Skin of body (tissue), 2 donors: ENCODE results near the gene RUSF1. TPM values are rescaled to one million over a fixed set of nuclear protein-coding genes. Genes with fewer than 3 reads are reported as not detected.
"Not testable (repeated sequence)": the region's sequence is repeated elsewhere in the genome, so short reads cannot be mapped to it uniquely, and the experiment has no call there.

ENCODE experiments used
- DNase-seq: peaks from one replicate; lab custom pipeline; 2025; lab: John Stamatoyannopoulos, UW
- total RNA-seq: library from RNA; depleted of rRNA; stranded (reverse); fragments of >200 nt; gene quantifications from one replicate; pipeline ENCODE4 v1.2.3, GENCODE V29; 2014

RUSF1 gene
- total RNA-seq, result 33.2 TPM

GRCh38 chr16:31507929-31508705 lies at the start of gene RUSF1:
Gene RUSF1, minus strand, starts transcription at chr16:31508391. Its CDS starts 18 bp downstream, at chr16:31508373.
- peak; percentile 82 for DNase-seq

- no peak for DNase-seq
Observed at GRCh38 chr16:31542763-31543162, 34.6 kb upstream of the RUSF1 start.

GRCh38 chr16:31539762-31540161 lies 31.6 kb upstream of the RUSF1 start:
- not testable (repeated sequence) for DNase-seq

- not testable (repeated sequence) for DNase-seq
Observed at GRCh38 chr16:31538243-31538598, 30.0 kb upstream of the RUSF1 start.

DNA sequence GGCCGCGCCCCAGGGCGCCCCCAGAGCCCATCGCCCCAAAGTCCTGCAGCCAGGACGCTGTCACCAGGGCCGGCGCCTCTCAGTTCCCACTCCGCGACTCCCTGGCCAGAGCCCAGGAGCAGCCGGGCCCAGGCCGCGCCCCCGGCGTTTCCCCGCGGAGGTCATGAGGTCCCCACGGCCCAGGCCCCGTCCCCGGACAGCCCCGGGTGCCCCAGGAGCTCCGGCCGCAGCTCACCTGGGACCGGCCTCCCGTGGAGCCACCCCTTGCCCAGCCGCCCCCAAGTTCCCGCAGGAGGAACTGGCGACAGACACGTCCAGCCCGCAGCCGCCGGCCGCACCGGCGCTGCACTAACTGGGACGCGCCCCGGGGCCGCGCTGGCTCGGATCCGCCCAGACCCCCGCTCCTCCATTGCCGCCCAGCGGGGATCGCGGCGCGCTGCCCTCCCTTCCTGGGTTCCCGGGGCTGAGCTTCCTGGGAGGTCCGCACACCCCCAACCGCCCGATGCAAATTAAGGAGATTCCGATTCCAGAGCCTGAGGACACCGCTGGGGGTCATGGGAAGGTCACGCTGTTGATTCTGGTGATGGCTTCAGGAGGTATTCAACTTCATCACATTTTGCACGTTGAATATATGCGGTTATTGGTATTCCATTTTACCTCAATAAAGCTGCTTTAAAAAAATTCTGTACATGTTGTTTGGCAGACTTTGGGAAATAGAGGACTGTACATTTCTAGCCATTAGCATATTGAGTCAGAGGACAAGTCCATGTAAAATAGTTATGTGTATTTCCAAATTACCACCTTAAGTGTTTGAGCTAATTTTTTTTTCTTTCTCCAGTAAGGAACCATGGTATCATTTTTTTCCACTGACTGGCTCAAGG lies 29.4 kb upstream of the RUSF1 start:
- DNase-seq, result no peak

DNA sequence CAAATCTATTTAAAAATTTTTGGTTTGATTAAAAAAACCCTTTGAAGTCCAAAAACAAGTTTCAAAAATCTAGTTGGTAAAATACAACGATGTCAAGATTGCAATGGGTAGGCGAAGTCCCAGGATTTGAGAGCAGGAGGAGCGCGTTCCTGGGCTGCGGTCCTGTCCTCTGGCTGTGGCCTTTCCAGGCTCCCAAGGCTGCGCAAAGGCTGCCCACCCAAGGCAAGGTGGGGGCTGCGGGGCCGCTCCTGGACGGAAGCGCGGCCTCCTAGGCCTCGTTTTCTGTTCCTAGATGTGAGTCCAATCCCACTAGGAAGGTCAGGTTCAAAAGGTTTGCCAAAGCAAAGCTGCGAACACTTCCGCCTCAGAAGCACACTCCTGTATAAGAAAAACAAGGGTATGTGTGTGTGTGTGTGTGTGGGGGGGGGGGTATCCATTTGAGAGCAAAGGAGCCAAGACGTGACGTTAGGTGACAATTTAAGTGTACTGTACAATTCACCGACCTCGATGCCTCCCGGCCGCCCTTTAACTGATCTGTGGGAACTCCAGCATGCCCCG lies 28.7 kb upstream of the RUSF1 start:
- DNase-seq, result no peak

DNA sequence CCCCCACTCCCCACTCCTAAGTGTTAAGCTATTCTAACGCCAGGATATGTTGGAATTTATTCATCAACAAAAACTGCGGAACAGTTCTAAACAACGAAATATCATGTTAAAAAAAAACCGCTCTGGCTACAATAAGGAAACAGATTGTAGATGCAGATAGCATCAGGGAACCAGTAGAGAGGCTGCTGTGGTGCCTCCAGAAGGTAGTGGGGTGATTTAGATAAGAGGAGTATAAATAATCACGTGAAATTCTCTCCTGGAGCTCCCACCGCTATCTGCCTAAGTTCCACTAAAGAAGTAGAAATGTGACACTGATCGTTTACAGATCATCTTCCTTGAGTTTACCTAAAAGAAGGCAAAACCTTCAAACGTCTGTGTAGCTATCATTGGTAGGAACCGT lies 27.5 kb upstream of the RUSF1 start:
- no peak for DNase-seq

DNA sequence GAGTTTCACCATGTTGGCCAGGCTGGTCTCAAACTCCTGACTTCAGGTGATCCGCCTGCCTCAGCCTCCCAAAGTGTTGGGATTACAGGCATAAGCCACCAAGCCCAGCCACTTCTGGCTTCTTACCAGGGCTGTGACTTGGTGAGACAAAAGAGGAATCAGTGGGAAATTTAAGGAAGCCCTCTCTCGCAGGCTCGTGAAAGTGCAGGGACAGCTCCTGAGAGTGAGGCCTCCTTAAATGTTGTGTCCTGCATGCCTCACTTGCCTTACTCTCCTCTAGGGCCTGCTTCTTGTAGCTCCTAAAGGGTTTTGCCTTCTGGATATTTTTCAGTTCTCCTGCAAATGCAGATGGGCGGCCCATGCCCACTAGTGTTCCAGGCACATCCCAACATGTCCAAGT lies 24.7 kb upstream of the RUSF1 start:
- DNase-seq, result no peak

DNA sequence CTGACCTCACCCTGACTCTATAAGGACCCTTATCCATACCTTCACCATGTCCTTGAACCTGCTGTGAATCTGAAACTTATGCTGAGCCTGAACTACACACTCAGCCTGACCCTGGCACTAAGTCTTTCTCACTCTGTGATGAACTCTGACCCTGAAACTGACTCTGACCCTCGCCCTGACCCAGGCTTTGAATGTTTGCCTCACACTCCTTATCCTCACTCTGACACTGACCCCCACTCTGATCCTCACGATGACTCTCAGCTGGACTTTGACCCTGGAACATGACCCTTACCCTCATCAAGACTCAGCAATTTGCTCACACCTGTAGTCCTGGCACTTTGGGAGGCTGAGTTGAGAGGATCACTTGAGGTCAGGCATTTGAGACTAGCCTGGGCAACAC lies 23.9 kb upstream of the RUSF1 start:
- no peak for DNase-seq

DNA sequence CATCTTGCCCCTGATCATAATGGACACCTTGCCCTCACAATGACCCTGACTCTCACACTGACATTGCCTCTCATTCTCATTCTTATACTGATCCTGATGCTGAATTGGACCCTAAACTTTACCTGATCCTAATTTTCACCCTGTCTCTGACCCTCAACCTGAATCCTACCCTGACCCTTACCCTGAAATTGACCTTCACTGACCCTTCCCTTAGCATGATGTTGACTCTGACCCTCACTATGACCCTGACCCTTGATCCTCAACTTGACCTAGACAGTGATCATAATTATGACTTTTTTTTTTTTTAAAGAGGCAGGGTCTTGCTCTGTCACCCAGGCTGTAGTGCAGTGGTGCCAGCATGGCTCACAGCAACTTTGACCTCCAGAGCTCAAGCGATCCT lies 22.9 kb upstream of the RUSF1 start:
- no peak for DNase-seq

- no peak for DNase-seq
Observed at GRCh38 chr16:31530405-31530804, 22.2 kb upstream of the RUSF1 start.

DNA sequence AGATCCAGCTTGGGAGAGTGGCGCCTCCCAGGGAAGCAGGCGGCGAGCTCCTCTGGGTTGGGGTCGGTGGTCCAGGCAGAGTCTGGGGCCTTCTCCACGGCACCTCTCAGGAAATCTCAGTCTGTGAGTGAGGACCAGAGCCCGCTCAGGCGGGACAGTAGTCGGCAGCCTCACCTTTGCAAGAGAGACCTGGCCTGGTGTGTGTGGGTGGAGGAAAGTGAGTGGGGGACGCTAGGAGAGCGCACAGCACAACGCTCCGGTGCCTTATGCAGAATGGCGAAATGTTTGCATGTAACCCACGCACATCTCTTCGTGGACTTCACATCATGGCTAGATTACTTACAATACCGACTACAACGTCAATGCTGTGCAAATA lies 21.7 kb upstream of the RUSF1 start:
- no peak for DNase-seq

DNA sequence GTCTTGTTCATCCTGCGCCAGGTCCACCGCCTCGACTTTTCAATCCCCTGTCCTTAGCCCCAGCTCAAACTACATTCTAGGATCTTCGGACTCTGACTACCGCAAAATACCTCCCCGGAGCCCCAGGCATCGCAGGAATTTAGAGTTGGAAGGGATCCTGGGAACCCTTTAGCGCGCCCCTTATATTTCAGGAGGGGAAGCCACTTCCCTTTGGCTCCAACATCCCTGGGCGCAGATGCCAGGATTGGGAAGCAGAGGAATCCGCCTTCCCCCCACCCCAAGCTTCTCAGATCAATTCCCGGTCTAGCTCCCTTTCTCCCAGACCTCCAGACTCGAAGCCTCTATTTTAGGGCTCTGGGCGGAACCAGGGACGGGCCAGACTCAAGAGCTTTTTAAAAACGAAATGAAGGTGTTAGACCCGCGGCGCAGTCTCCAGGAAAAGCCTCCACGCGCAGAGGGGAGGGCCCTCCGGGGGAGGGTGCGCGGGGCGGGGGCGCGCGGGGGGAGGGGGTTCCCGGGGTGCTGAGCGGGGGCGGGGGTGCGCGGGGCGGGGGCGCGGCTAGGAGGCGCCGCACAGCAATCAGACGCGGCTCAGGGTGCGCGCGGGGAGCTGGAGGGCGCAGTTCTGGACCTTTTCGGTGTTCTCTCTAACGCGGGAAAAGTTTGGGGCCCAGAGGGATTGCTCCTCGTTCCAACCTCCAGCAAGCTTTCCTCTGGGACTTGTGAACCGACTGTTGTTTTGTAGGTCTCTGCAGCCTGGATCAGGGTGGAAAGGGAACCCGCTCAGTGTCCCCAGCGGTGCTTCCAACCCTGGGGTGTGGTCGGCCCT lies 21.1 kb upstream of the RUSF1 start:
- no peak for DNase-seq

GRCh38 chr16:31528523-31529107 lies 20.4 kb upstream of the RUSF1 start:
- no peak for DNase-seq

DNA sequence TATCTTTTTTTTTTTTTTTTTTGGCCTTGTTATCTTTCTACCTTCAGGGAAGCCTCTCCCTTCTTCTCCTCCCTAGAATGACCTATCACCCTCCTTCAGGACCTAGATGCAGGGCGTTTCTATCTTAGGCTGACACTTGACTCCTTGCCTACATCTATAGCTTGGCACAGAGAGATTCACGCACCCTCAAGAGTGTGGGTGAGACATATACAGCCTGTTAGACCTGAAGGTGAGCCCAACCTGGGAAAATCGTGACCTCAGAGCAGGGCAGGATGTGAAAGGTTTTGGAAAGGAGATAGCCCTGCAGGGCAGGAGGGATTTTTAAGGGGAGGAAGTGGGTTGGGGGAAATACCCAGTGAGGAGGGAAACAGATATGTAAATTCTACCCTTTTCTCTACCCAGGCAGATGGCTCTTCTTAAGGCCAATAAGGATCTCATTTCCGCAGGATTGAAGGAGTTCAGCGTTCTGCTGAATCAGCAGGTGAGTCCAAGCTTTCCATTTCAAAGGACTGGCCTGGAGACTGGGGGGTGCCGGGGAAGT lies 19.6 kb upstream of the RUSF1 start, which contains the start of gene AHSP:
Gene AHSP (plus strand): TSS at position 167 of the 541 bp plus-strand sequence. CDS start 240 bp downstream, at position 407.
- DNase-seq, result no peak

DNA sequence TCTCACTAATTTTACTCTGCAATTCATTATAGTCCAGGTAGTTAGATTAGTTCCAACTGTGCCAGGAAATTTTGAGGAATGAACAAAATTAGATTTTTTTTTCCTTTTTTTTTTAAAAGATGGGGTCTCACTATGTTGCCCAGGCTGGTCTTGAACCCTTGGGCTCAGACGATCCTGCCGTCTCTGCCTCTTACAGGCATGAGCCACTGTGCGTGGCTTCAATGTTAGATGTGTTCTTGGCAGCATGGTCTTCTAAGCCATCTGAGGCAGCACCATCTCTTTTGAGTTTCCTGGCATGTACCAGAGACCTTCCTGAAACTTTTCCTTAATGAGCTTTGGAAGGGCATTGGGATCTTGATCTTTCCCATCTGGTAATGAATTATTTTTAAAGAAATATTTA lies 16.9 kb upstream of the RUSF1 start:
- no peak for DNase-seq

DNA sequence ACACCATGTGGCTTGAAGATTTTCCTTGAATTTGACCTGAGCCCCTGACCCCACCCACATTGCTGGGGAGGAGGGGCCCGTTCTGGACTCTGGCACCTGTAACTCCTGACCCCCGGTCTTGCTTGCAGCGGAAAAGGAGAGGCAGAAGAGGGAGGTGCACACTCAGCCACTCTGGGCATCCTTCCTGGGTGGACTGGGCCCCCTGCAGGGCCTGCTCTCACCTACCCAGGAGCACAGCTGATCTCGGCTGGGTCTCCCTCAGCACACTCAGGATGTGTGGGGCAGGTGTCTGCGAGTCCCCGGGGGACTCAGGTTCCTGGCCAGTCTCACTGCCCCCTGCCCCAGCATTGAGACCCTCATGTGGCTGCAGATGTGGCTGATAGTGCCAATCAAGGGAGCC lies 15.6 kb upstream of the RUSF1 start:
- not testable (repeated sequence) for DNase-seq

- no peak for DNase-seq
Observed at GRCh38 chr16:31522071-31522470, 13.9 kb upstream of the RUSF1 start.

DNA sequence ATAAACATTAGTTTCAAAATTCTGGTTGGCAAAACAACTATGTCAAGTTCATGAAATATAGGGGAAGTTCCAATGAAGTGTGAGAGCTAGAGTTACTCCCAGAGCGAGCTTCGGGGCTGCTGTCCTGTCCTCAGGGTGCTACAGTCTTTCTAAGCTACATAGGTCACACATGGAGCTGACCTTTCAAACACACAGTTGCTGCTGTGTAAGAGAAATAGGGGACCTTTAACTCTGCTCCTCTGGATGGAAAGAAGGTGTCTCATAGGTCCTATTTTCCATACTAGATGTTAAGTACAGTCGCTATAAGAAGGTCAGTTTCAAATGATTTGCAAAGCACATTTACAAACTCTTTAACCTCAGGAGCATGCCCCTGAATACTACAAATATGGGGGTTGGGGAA lies 13.2 kb upstream of the RUSF1 start:
- no peak for DNase-seq

GRCh38 chr16:31519759-31520431 lies 11.7 kb upstream of the RUSF1 start:
- DNase-seq, result no peak
